SK-N-SH (cell line): ENCODE results near the gene TRIM28. TPM values are rescaled to one million over a fixed set of nuclear protein-coding genes. Genes with fewer than 3 reads are reported as not detected.

Source experiments
- CTCF ChIA-PET: fragments of 300-600, 350-600 bp; formaldehyde crosslinking; extraction: SDS; loops from one replicate; lab custom pipeline; 2021; lab: Yijun Ruan, JAX
- POLR2A ChIA-PET: fragments of 350-600 bp; sonication (Branson Sonifier 250); formaldehyde crosslinking; extraction: SDS; loops from one replicate; lab custom pipeline; 2020; ENCODE audit warnings: antibody characterized with exemption, inconsistent platforms; lab: Yijun Ruan, JAX
- DNase-seq: peaks from one replicate; pipeline ENCODE4 v3.0.0; 2012
- H2AFZ ChIP-seq: fragments of 200-600 bp; sonication (generic); 2 replicates; pipeline ENCODE4 v1.8.1; 2016; ENCODE audit warnings: antibody characterized with exemption, mild to moderate bottlenecking, low read depth
- H3F3A ChIP-seq: fragments of 200-600 bp; sonication (generic); replicated peaks from 2 replicates; pipeline ENCODE3; 2016; ENCODE audit warnings: antibody characterized with exemption, mild to moderate bottlenecking; ENCODE audit not compliant: insufficient read depth
- H3K27ac ChIP-seq, 2 experiments: fragments of 200-500 bp in 1 of 2; fragments of 200-600 bp in 1 of 2; sonication (Bioruptor generic) in 1 of 2; sonication (generic), shearing (Covaris generic) in 1 of 2; 2 replicates each; pipeline versions ENCODE4 v1.5.1 to v1.6.1; 2014 to 2016; ENCODE audit warnings: low read depth in 2 of 2, inconsistent platforms in 1 of 2, low read length in 1 of 2, mild to moderate bottlenecking in 1 of 2, mixed read lengths in 1 of 2
- H3K27me3 ChIP-seq: fragments of 200-600 bp; sonication (generic), shearing (Covaris generic); 2 replicates; pipeline ENCODE4 v1.6.1; 2016; ENCODE audit warnings: mixed run types; ENCODE audit not compliant: insufficient read depth
- H3K36me3 ChIP-seq, 2 experiments: fragments of 200-500 bp in 1 of 2; fragments of 200-600 bp in 1 of 2; sonication (Bioruptor generic) in 1 of 2; sonication (generic) in 1 of 2; replicated peaks in 1 of 2; 2 replicates each; pipeline versions ENCODE3 to v1.5.1; 2014 to 2016; ENCODE audit warnings: low read length in 1 of 2, mild to moderate bottlenecking in 1 of 2; ENCODE audit not compliant: insufficient read depth in 2 of 2, control insufficient read depth in 1 of 2
- H3K4me1 ChIP-seq, 2 experiments: fragments of 200-500 bp in 1 of 2; fragments of 200-600 bp in 1 of 2; sonication (Bioruptor generic) in 1 of 2; sonication (generic), shearing (Covaris generic) in 1 of 2; 2 replicates each; pipeline versions ENCODE4 v1.5.1 to v1.6.1; 2014 to 2016; ENCODE audit warnings: low read depth in 1 of 2, low read length in 1 of 2, mixed run types in 1 of 2; ENCODE audit not compliant: insufficient read depth in 2 of 2, control insufficient read depth in 1 of 2
- H3K4me2 ChIP-seq: fragments of 200-600 bp; sonication (generic), shearing (Covaris generic); 2 replicates; pipeline ENCODE4 v1.6.1; 2017; ENCODE audit warnings: mixed run types
- H3K4me3 ChIP-seq, 2 experiments: fragments of 200-500 bp in 1 of 2; fragments of 200-600 bp in 1 of 2; sonication (Bioruptor generic) in 1 of 2; sonication (generic), shearing (Covaris generic) in 1 of 2; 2 replicates each; pipeline versions ENCODE4 v1.5.1 to v1.8.1; 2014 to 2016; ENCODE audit warnings: low read depth in 2 of 2, inconsistent platforms in 1 of 2, low read length in 1 of 2, mild to moderate bottlenecking in 1 of 2, mixed read lengths in 1 of 2, moderate library complexity in 1 of 2
- H3K79me2 ChIP-seq: fragments of 200-600 bp; sonication (generic); 2 replicates; pipeline ENCODE4 v1.8.1; 2017; ENCODE audit warnings: mild to moderate bottlenecking; ENCODE audit not compliant: insufficient read depth
- H3K9ac ChIP-seq: fragments of 200-600 bp; sonication (generic); 2 replicates; pipeline ENCODE4 v1.6.1; 2017; ENCODE audit warnings: mixed run types
- H3K9me2 ChIP-seq: fragments of 200-600 bp; sonication (generic); 2 replicates; pipeline ENCODE4 v1.6.1; 2017; ENCODE audit warnings: mixed run types
- H3K9me3 ChIP-seq: fragments of 200-600 bp; sonication (generic); 2 replicates; pipeline ENCODE4 v1.6.1; 2017; ENCODE audit warnings: mixed run types, mild to moderate bottlenecking, moderate library complexity
- H4K20me1 ChIP-seq: fragments of 200-600 bp; sonication (generic); 2 replicates; pipeline ENCODE4 v1.6.1; 2017; ENCODE audit warnings: mild to moderate bottlenecking, mixed run types; ENCODE audit not compliant: insufficient read depth
- CHD2 ChIP-seq: fragments of 150-350 bp; IDR thresholded peaks from 2 replicates; pipeline ENCODE4 v1.6.1; 2018; ENCODE audit warnings: low read length; ENCODE audit not compliant: partially characterized antibody
- CTCF ChIP-seq: fragments of 200-600 bp; sonication (generic); IDR thresholded peaks from 2 replicates; pipeline ENCODE4 v1.6.1; 2017; ENCODE audit warnings: antibody characterized with exemption, mild to moderate bottlenecking, moderate library complexity
- ELF1 ChIP-seq: IDR thresholded peaks from 2 replicates; pipeline ENCODE4 v1.4.0; 2012
- FOSL2 ChIP-seq: IDR thresholded peaks from 2 replicates; pipeline ENCODE4 v1.4.0; 2012; ENCODE audit warnings: low read depth, mild to moderate bottlenecking, moderate library complexity, borderline replicate concordance
- FOXM1 ChIP-seq: IDR thresholded peaks from 2 replicates; pipeline ENCODE4 v1.4.0; 2012; ENCODE audit warnings: low read depth, mild to moderate bottlenecking
- GABPA ChIP-seq: IDR thresholded peaks from 2 replicates; pipeline ENCODE4 v1.4.0; 2012; ENCODE audit warnings: low read depth, mild to moderate bottlenecking
- GATA2 ChIP-seq: sonication (generic); formaldehyde crosslinking; IDR thresholded peaks from 2 replicates; pipeline ENCODE4 v1.5.0; 2020; ENCODE audit warnings: mild to moderate bottlenecking, missing genetic modification reagents
- MAX ChIP-seq: IDR thresholded peaks from 2 replicates; pipeline ENCODE4 v1.4.0; 2012; ENCODE audit warnings: low read depth
- MEF2A ChIP-seq: IDR thresholded peaks from 2 replicates; pipeline ENCODE4 v1.4.0; 2012; ENCODE audit warnings: low read depth, borderline replicate concordance
- MXI1 ChIP-seq: IDR thresholded peaks from 2 replicates; pipeline ENCODE4 v1.6.1; 2012; ENCODE audit warnings: mild to moderate bottlenecking, low read depth, low read length, improper control_type of control experiment
- NFIC ChIP-seq: IDR thresholded peaks from 2 replicates; pipeline ENCODE4 v1.4.0; 2012; ENCODE audit warnings: borderline replicate concordance
- POLR2AphosphoS5 ChIP-seq: IDR thresholded peaks from 2 replicates; pipeline ENCODE4 v1.6.1; 2012; ENCODE audit warnings: low read depth, low read length
- RXRA ChIP-seq: IDR thresholded peaks from 2 replicates; pipeline ENCODE4 v1.4.0; 2012; ENCODE audit warnings: low read depth, mild to moderate bottlenecking, borderline replicate concordance
- SIN3A ChIP-seq: IDR thresholded peaks from 2 replicates; pipeline ENCODE4 v1.6.1; 2012; ENCODE audit warnings: low read depth, mild to moderate bottlenecking, low read length, moderate library complexity, borderline replicate concordance
- TAF1 ChIP-seq: IDR thresholded peaks from 2 replicates; pipeline ENCODE4 v1.6.1; 2012; ENCODE audit warnings: low read depth, mild to moderate bottlenecking, low read length, moderate library complexity, borderline replicate concordance
- WGBS: methylation state at CpG from one replicate; pipeline ENCODE4 v1.1.6; 2017; ENCODE audit warnings: low lambda C conversion rate; 5-methylcytosine and 5-hydroxymethylcytosine counted together
- polyA plus RNA-seq, 3 experiments: library from polyadenylated mRNA; depleted of rRNA; stranded (reverse); fragments of >200 nt; gene quantifications; 2 replicates each; pipeline ENCODE4 v1.2.3, GENCODE V29; 2012
- TF ChIP-seq, protein P1 (sequence below): fragments of 150-350 bp; IDR thresholded peaks from 2 replicates; pipeline ENCODE4 v1.6.1; 2016; ENCODE audit warnings: mild to moderate bottlenecking, low read depth, low read length
- TF ChIP-seq, protein P2 (sequence below): IDR thresholded peaks from 2 replicates; pipeline ENCODE4 v1.6.1; 2012; ENCODE audit warnings: mild to moderate bottlenecking, low read depth, low read length, moderate library complexity

TRIM28 gene
- polyA plus RNA-seq, 1 of the 3 experiments (the other 2 are of a cell fraction) = 594 TPM

DNA sequence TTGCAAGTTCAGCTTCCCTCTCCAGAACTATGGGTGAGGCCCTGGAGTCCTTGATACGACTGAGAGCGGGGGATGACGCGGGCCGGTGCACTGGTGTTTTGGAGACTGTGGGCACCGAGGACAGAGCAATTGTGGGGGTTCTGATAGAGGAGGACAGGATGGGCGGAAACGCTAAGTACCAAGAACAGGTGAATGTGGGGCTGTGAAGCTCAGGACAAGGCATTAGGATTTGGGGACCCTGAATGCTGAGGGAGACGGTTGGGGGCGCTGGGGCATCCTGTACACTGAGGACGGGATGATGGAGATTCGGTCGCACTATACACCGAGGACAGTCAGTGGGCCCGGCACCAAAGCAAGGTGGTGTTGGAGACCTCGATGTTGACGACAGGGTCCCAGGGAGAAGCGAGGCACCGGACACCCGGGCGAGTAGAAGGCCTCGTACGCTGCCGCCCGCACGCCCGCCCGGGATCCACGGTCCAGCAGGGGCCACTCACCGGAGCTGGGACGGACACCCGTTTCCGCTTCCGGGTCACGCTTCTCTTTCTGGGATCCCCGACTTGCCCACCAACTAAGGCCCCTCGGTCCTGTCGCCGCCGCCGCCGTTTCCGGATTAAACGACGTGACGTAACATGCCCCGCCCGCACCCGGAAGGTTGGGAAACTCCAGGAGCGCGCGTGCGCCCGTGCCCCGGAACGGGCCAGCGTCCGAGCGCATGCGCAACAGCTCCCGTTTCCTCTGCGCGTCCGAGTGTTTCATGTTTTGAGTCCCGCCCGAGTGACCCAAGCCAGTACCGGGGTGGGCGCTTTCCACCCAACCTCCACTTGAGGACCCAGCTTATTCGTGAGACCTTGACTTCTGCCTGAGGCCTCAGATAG is 10.9 kb downstream of the TRIM28 start, which contains the start of gene CHMP2A (continued):
- TF ChIP-seq, protein P1, sequence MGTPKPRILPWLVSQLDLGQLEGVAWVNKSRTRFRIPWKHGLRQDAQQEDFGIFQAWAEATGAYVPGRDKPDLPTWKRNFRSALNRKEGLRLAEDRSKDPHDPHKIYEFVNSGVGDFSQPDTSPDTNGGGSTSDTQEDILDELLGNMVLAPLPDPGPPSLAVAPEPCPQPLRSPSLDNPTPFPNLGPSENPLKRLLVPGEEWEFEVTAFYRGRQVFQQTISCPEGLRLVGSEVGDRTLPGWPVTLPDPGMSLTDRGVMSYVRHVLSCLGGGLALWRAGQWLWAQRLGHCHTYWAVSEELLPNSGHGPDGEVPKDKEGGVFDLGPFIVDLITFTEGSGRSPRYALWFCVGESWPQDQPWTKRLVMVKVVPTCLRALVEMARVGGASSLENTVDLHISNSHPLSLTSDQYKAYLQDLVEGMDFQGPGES = no peak
- peak; percentile 75; the same call in 1 of the 2 replicates for TF ChIP-seq MAX
- no peak for TF ChIP-seq GATA2 (CRISPR knock-in tag)
- TF ChIP-seq SIN3A = peak; percentile 93; the same call in 1 of the 2 replicates
- TF ChIP-seq, protein P2, sequence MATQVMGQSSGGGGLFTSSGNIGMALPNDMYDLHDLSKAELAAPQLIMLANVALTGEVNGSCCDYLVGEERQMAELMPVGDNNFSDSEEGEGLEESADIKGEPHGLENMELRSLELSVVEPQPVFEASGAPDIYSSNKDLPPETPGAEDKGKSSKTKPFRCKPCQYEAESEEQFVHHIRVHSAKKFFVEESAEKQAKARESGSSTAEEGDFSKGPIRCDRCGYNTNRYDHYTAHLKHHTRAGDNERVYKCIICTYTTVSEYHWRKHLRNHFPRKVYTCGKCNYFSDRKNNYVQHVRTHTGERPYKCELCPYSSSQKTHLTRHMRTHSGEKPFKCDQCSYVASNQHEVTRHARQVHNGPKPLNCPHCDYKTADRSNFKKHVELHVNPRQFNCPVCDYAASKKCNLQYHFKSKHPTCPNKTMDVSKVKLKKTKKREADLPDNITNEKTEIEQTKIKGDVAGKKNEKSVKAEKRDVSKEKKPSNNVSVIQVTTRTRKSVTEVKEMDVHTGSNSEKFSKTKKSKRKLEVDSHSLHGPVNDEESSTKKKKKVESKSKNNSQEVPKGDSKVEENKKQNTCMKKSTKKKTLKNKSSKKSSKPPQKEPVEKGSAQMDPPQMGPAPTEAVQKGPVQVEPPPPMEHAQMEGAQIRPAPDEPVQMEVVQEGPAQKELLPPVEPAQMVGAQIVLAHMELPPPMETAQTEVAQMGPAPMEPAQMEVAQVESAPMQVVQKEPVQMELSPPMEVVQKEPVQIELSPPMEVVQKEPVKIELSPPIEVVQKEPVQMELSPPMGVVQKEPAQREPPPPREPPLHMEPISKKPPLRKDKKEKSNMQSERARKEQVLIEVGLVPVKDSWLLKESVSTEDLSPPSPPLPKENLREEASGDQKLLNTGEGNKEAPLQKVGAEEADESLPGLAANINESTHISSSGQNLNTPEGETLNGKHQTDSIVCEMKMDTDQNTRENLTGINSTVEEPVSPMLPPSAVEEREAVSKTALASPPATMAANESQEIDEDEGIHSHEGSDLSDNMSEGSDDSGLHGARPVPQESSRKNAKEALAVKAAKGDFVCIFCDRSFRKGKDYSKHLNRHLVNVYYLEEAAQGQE = no peak
- no peak; the same call in 1 of the 2 replicates for TF ChIP-seq MXI1
- TF ChIP-seq RXRA = no peak
- no peak for TF ChIP-seq MEF2A
- no peak for TF ChIP-seq NFIC

DNA sequence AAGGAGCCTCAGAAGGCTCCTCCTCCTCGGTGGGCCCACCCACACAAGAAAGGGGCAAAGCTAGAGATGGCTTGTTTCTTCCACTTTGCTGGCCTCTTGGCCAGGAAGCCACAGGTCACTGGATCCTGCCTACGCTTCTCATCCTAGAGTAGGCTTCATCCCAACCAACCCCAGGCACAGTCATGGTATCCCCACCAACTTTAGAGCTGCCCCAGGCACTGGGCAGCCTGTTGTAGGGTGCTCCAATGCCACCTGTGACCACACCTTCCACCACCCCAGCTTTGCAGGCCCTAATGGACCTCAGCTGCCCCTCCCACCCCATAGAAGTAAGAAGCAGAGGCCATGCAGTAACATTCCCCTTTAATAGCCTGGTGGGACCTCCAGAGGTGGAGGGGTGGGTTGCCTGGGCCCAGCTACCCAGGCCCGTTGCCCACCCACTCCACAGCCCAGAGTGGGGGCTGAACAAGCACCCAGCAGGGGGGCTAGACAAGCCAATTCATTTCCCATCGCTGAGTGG is 11.6 kb downstream of the TRIM28 start:
- H4K20me1 ChIP-seq = peaks cover 9% of the 10 kb centered on the region; the same call in 1 of the 2 replicates
- peaks cover 45% of the 10 kb centered on the region for H3K79me2 ChIP-seq
- peak overlapping the region; percentile 49 to 90; a peak in 3 of 4 replicates for H3K4me3 ChIP-seq
- H3K9me2 ChIP-seq = no peaks in the 10 kb centered on the region
- 36% methylated on average over 4 of the region's 4 CpGs for WGBS
- DNase-seq = no peak
- no peaks in the 10 kb centered on the region for H3K27me3 ChIP-seq
- peaks cover 67% of the 10 kb centered on the region for H3F3A ChIP-seq
- peaks cover 24 to 48% of the 10 kb centered on the region in 2 experiments; a peak in 3 of 4 replicates for H3K4me1 ChIP-seq
- peak overlapping the region; percentile 92 for H3K4me2 ChIP-seq
- H3K9ac ChIP-seq = peak overlapping the region; percentile 63
- ChIA-PET POLR2A (interaction anchor here (0.8 to 4.3 kb wide), 7 partner anchors 7 to 147 kb away, joined by 3 to 49 read pairs (median 9); partner anchors contain the start of genes TRIM28, ZBTB45 and ZNF584), CTCF (interaction anchor here (1.1 to 9.1 kb wide), 5 partner anchors 10 to 41 kb away, joined by 3 to 81 read pairs (median 9); partner anchors contain the start of genes TRIM28 and ZBTB45)
- peak overlapping the region; percentile 90 to 98 for H3K27ac ChIP-seq
- H3K9me3 ChIP-seq = no peaks in the 10 kb centered on the region
- H2AFZ ChIP-seq = no peak overlapping the region
- H3K36me3 ChIP-seq = peaks cover 29 to 41% of the 10 kb centered on the region in 2 experiments
- TF ChIP-seq GABPA = no peak
- no peak for TF ChIP-seq CTCF
- no peak for TF ChIP-seq TAF1
- TF ChIP-seq NFIC = no peak
- TF ChIP-seq POLR2AphosphoS5 = no peak
- no peak for TF ChIP-seq GATA2 (CRISPR knock-in tag)
- no peak for TF ChIP-seq FOXM1
- TF ChIP-seq, protein P1 = no peak
- no peak for TF ChIP-seq FOSL2
- no peak for TF ChIP-seq CHD2
- no peak for TF ChIP-seq ELF1
- TF ChIP-seq, all 33 proteins: peak for 0
